ENCODE results near the gene TMEM214.
"Not testable (repeated sequence)": the region's sequence is repeated elsewhere in the genome, so short reads cannot be mapped to it uniquely, and the experiment has no call there.

The TMEM214 gene

DNA sequence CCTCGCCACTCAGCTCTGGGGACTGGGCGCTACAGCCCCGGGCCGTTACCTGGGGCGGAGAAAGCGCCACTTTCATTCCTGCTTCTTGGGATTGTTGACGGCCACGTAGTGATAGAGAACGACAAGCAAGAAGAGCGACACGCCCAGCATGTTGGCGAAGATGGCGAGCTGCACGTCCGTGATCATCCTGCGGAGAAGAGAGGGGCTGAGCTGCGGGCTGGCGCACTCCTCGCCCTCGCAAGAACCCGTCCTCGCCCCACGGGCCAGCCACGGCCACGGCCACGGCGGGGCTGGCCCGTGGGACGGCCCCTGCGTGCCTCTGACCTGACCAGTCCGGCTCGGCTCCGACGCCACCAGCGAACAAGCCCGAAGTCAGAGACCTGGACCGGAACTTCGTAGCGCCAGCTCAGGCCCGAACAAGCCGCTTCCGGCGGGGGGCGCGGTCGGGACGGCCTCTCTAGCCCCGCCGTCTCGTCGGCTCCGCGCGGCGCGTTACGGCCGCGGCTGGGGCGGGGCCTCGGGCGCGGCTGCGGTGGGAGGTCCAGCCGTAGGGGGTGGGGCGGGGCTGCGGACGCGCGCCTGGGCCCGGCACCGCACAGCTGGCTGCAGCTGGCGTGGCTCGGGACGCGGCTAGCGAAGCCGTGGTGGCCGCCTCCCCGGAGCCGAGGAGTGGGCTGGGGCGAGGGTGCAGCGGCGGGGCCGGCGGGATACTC lies 38.7 kb downstream of the TMEM214 start, which contains the start of gene OST4:
Gene OST4 (minus strand): TSS at position 378 of the 713 bp plus-strand sequence.
- peak; percentile 97 for DNase-seq

DNA sequence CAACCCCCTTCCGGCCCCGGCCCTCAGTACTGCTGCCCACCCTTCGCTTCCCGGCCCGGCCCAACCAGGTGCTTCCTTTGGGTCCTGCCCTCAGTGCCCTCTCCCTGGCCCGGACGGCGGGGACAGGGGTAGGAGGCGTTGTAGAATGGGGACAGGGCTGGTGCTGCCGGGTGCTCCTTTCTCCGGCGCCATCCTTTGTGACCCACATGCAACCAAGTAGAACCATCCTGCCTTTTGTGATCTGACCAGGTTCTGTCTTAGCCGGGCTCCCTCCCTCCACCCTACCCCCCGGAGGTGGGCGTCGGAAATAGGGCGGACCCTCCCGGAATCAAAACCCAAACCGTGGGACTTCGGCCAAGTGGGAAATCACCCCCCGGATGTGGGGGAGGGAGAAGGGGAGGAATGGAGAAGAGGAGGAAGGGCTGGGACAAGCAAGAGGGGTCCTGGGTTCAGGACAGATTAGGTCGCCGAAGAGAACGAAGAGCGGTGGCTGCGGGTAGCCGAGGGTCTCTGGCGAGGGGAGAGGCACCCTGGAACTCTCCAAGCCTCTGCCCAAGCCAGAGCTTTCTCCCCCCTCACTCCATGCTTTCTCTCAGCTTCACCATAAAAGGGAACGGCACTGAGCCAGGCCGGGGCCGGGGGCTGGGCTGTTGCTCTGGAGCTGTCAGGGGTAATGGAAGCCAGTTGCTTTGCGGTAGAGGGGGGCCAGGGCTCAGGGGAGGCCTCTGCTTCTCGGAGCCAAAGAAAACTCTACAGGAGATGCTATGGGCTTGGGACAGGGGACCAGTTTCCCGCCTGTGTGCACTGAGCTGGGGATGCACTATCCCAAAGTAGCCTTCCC lies 39.4 kb downstream of the TMEM214 start:
- DNase-seq: peak; percentile 75

DNA sequence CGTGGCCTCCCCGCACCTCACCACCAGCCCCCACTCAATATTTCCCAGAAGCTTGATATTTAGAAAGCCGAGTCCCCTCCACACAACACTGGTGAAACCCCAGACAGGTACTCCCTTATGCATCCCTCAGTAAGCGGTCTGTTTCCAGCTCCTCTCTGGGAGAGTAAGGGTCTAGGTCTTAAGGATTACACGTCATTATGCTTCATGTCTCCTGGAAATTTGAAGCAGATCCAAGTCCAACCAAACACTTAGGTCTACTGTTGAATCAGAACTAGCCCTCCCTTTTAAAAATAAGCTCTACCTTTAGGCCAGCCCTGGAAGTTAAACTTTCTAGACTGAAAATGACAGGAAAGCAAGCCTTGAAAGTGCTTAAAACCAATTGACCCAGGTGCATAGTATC lies 40.2 kb downstream of the TMEM214 start:
- DNase-seq: no peak

DNA sequence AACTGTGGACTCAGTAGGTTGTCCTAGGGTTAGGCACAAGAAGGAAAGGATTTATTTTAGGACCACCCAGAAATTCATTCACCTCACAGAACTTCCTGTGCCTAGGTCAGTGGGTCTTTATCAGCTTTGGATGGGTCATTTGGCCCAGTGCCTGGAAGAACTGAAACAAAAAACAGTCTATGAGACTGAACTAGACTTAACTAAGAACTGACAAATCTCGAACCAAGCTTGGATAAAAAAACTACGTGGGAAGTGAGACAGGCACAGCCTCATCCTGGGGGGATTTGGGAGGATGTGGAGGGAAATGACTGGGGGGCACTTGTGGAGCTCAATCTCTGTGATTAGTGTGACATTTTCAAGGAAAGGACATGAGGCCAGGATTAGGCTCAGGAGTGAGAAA lies 41.0 kb downstream of the TMEM214 start:
- DNase-seq: no peak

DNA sequence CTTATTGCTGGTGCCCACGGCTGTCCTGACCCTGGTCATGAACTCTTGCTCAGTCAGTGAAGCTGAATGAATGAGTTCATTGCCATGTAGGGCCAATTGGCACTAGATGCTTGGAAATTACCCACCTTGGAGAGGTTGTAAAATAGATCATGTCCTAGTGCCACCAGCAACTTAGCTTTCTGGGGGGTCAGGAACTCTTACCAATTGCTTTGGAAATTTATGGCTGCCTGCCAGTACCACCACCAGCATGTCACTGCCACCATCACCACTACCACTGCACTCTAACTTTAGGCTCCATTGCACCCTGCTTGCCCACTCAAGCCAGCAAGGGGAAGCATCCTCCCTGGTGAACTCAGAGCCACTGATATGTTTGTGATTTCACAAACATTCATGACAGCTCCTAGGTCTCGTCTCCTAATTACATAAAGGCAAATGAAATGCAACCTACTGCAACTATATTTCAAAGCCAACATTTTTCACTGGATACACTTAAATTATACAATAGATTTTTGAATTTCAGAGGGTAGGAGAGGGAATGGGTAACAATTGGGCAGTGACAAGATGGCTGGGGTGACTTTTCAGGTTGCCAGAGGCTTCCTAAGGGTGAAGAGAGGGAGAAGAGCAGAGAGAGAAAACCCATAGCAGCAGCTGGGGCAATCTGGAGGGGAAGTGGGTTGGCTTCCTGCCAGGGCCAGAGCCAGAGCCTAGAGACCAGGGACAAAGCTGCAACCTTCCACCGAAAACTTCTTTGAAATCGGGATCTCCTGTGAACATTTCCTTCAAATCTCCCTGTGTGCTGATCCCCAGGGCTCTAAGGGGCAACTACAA lies 42.2 kb downstream of the TMEM214 start:
- peak; percentile 79 for DNase-seq

DNA sequence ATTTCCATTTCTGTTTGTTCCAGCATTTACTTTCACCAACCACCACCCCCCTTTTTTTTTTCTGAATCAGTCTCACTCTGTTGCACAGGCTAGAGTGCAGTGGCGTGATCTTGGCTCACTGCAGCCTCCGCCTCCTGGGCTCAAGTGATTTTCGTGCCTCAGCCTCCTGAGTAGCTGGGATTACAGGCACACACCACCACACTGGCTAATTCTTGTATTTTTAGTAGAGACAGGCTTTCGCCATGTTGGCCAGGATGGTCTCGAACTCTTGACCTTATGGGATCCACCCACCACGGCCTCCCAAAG lies 42.8 kb downstream of the TMEM214 start:
- not testable (repeated sequence) for DNase-seq

DNA sequence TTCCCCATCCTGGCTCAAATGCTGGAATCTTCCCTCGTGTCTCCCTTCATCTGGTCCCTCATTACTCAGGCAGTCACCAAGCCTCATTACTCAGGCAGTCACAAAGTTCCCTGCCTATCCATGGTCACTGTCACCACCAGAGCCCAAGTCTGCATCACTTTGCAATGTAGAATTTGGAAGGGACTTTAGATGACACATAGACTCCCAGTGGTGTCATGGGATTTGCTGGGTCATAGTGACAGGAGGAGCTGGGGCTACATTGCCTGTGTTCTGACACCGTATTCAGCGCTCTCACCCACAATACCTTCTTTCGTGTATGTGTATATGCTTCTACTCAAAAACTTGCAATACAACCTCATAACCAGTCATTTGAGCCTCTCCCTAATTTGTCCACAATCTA lies 43.6 kb downstream of the TMEM214 start:
- DNase-seq: no peak

DNA sequence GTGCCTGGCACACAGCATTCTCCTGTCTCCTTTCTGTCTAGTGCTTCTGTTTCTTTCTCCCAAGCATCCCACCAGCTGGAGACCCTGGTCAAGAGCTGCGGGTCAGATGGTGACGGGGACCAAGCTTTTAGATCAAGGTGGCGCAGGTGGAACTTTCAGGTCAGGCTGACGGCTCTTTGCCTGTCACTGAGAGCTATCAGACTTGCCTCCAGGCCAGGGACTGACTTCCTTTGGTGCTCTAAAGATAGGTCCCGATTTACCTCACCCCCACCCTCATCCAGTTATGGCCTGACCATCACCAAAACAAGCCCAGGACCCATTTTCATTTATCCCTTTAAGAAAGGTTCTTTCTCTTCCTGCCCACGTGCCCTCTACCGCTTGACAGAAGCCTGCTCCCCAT lies 44.5 kb downstream of the TMEM214 start:
- DNase-seq: no peak

DNA sequence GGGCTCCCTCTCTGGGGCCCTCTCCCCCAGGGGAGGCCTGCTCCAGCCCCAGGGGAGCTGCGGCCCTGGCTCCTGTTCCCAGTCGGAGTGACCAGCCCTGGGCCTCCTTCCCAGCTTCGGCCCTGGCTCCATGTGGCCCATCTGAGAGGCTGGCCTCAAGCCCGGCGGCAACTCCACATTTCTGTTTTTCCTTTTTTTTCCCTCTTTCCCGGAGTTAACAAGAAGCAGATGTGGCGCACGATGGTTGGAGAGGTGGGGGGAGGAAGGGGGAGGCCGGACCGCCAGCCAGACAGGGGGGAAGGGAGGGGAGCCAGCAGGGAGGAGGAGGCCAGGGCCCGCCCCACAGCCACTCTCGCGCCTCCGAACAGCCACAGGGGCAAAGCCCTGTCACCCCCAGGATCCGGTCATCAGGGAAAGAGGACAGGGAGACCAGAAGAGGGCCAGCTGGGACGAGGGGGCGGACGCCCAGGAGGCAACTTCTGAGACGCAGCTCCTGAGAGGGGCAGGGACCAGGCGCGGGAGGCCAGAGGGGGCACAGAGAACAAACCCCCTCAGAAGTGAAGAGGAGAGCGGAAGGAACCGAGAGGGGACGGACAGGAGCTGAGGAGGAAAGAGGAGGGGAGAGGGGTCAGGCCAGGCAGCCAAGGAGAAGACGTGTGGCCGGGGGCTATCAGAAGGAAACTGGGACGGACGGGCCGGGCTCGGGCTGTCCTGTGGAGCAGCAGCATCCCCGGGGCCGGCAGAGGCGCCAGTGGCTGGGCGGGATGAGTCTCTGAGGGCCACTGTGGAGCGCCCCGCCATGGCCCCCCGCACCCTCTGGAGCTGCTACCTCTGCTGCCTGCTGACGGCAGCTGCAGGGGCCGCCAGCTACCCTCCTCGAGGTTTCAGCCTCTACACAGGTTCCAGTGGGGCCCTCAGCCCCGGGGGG lies 45.8 kb downstream of the TMEM214 start, which contains the start of gene EMILIN1:
Gene EMILIN1 (plus strand): TSS at position 349 of the 928 bp plus-strand sequence. CDS start 451 bp downstream, at position 800.
- DNase-seq: no peak

DNA sequence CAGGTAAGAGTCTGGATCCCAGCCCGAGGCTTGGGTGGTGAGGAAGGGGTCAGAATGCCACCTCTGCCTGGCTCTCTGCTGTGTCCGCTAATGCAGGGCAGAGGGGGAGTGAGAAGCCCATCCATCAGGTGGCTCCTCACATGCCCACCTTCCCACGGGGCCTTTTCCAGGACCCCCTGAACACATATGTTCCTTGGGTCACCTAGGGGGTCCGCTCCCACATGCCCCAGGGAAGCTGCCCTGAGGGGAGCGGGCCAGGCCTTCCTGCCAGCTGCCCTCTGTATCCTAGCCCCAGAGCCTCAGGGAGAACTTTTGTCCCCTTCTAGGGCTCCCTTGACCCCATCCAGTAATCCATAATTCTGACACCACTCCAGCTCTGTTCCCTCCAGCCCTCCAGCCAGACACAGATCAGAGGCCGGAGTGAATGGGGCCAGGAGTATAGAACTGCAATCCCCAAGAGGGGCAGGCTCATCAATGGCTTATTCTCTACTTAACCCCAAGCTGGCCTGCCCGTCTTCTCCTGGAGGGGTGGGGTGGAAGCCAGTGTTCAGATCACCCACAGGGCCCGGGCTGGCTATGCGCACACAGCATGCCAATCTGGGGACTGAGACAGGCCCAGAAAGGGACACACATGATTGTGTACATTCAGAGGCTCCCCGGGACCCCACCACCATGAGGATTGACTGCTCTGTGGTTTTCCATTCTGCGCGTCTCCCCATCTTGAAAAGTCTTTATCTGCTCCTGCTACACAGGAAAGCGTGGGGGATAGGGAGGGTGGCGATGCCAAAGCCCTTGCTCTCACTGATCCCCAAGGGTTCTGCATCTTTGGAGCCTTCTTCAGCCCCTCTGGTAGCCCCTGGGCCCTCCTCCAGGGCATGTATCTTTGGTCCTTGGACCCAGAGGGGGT lies 46.7 kb downstream of the TMEM214 start:
- DNase-seq: no peak

DNA sequence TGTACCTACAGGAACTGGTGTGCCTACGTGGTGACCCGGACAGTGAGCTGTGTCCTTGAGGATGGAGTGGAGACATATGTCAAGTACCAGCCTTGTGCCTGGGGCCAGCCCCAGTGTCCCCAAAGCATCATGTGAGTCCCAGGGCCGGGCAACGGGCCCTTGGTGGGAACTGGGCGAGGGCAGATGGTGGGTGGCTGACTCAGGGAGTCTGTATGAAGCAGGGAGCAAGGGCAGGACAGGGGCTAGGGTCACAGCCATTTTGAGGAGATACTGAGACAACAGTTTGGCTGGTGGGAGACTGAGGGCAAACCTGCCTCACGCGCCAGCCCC lies 47.3 kb downstream of the TMEM214 start:
- no peak for DNase-seq

DNA sequence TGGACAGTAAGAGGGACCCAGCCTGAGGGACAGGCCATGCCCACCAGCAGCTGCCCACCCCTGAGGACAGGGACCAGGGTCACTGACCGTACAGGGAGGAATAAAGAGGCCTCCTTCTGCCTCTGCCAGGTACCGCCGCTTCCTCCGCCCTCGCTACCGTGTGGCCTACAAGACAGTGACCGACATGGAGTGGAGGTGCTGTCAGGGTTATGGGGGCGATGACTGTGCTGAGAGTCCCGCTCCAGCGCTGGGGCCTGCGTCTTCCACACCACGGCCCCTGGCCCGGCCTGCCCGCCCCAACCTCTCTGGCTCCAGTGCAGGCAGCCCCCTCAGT lies 47.8 kb downstream of the TMEM214 start:
- DNase-seq: no peak

DNA sequence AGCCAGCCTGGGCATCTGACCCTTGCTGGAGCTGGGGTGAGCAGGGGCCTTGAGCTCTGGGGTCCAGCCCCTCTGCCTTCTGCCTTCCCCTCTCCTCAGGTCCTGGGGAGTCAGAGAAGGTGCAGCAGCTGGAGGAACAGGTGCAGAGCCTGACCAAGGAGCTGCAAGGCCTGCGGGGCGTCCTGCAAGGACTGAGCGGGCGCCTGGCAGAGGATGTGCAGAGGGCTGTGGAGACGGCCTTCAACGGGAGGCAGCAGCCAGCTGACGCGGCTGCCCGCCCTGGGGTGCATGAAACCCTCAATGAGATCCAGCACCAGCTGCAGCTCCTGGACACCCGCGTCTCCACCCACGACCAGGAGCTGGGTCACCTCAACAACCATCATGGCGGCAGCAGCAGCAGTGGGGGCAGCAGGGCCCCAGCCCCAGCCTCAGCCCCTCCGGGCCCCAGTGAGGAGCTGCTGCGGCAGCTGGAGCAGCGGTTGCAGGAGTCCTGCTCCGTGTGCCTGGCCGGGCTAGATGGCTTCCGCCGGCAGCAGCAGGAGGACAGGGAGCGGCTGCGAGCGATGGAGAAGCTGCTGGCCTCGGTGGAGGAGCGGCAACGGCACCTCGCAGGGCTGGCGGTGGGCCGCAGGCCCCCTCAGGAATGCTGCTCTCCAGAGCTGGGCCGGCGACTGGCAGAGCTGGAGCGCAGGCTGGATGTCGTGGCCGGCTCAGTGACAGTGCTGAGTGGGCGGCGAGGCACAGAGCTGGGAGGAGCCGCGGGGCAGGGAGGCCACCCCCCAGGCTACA lies 49.4 kb downstream of the TMEM214 start:
- DNase-seq: no peak

DNA sequence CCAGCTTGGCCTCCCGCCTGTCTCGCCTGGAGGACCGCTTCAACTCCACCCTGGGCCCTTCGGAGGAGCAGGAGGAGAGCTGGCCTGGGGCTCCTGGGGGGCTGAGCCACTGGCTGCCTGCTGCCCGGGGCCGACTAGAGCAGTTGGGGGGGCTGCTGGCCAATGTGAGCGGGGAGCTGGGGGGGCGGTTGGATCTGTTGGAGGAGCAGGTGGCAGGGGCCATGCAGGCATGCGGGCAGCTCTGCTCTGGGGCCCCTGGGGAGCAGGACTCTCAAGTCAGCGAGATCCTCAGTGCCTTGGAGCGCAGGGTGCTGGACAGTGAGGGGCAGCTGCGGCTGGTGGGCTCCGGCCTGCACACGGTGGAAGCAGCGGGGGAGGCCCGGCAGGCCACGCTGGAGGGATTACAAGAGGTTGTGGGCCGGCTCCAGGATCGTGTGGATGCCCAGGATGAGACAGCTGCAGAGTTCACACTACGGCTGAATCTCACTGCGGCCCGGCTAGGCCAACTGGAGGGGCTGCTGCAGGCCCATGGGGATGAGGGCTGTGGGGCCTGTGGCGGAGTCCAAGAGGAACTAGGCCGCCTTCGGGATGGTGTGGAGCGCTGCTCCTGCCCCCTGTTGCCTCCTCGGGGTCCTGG lies 50.1 kb downstream of the TMEM214 start:
- no peak for DNase-seq

DNA sequence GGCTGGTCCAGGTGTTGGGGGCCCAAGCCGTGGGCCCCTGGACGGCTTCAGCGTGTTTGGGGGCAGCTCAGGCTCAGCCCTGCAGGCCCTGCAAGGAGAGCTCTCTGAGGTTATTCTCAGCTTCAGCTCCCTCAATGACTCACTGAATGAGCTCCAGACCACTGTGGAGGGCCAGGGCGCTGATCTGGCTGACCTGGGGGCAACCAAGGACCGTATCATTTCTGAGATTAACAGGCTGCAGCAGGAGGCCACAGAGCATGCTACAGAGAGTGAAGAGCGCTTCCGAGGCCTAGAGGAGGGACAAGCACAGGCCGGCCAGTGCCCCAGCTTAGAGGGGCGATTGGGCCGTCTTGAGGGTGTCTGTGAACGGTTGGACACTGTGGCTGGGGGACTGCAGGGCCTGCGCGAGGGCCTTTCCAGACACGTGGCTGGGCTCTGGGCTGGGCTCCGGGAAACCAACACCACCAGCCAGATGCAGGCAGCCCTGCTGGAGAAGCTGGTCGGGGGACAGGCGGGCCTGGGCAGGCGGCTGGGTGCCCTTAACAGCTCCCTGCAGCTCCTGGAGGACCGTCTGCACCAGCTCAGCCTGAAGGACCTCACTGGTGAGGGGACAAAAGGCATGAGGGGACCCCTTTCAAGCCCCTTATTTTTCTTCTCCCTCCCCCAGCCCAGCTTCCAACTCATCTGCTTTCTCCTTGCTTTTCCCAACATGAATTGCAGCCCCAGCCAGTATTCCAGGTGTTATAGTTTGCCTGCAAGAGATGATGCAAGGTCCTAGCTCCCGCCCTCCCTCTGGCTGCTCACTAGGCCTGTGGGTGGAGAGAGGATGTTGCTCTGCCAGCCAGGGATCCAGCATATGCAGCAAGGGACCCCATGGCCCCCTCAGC lies 50.9 kb downstream of the TMEM214 start:
- DNase-seq: no peak

DNA sequence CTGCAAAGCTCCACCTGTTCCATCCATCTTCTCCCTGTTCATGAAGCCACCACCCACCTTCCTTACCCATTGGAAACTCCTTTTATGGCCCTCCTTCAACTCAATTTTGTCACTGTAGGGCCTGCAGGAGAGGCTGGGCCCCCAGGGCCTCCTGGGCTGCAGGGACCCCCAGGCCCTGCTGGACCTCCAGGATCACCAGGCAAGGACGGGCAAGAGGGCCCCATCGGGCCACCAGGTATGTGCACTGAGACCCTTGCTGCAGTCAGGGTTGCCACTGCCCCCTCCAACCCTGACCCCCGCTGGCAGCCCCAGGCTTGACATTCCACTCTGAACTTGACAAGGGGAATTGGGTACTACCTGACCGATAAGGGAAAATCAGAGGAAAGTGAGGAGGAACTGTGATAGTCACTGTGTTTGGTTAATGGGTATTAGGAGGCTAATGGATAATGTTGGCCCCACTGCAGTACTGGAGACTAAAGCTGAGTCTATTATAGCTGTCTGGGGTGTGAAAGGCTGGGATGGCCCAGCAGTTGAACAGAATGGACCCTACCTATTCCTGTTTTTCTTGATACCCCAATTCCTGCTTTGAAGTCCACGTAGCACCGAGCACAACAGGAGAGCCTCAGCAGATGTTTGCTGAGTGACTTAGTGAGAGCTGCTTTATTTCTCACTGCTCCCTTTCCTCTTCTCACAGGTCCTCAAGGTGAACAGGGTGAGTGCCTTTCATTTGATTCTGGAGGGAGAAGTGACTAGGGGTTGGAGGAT lies 51.7 kb downstream of the TMEM214 start:
- no peak for DNase-seq

DNA sequence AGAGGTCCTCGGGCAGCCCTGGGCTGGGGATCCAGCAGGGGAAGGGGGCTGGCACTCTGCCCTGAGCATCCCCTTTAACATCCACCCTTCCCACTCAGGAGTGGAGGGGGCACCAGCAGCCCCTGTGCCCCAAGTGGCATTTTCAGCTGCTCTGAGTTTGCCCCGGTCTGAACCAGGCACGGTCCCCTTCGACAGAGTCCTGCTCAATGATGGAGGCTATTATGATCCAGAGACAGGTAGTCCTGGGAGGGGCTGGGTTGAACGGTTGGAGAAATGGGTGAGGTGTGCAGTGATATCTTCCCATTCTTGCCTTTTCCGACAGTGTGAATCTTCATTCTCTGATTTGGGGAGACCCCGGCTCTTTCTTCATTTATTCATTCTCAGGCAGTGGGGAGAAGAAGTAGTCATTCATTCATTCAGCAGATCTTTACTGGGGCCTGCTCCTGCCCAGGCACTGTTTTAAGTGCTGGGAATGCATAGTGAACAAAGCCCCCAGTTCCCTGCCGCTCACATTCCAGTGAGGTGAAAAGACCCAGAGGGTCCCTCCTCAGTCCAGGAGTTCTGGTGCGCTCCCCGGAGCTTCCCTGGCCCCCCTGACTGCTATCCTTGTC lies 52.4 kb downstream of the TMEM214 start:
- DNase-seq: no peak

DNA sequence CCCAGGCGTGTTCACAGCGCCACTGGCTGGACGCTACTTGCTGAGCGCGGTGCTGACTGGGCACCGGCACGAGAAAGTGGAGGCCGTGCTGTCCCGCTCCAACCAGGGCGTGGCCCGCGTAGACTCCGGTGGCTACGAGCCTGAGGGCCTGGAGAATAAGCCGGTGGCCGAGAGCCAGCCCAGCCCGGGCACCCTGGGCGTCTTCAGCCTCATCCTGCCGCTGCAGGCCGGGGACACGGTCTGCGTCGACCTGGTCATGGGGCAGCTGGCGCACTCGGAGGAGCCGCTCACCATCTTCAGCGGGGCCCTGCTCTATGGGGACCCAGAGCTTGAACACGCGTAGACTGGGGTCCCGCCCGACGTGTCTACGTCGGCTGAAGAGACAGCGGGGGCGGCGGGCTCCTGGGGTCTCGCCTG lies 52.9 kb downstream of the TMEM214 start:
- peak; percentile 71 for DNase-seq
